GM12892 (cell line): ENCODE results near the gene VMO1.

Source experiments
- POLR2A ChIP-seq: IDR thresholded peaks from 2 replicates; pipeline ENCODE4 v1.6.1; 2011; ENCODE audit warnings: low read depth, low read length, control low read depth
- POLR2AphosphoS5 ChIP-seq: IDR thresholded peaks from 2 replicates; pipeline ENCODE4 v1.6.1; 2011; ENCODE audit warnings: low read depth, low read length, control low read depth
- TAF1 ChIP-seq: IDR thresholded peaks from 2 replicates; pipeline ENCODE4 v1.6.1; 2011; ENCODE audit warnings: low read depth, mild to moderate bottlenecking, control low read depth, low read length, borderline replicate concordance

GRCh38 chr17:4764595-4764994 lies 21.6 kb downstream of the VMO1 start:
- TF ChIP-seq POLR2A = no peak
- no peak for TF ChIP-seq POLR2AphosphoS5
- TF ChIP-seq TAF1 = no peak
